Pulmonary artery endothelial cell (primary cell): ENCODE data around the gene CDH4. TPM values are rescaled to one million over a fixed set of nuclear protein-coding genes. Genes with fewer than 3 reads are reported as not detected.

ENCODE experiments used
- DNase-seq: peaks from one replicate; pipeline ENCODE4 v3.0.0-alpha.2; 2011; ENCODE audit warnings: low read depth, low spot score
- total RNA-seq: library from RNA; depleted of rRNA; stranded (reverse); fragments of >200 nt; gene quantifications from 2 replicates; pipeline ENCODE4 v1.2.3, GENCODE V29; 2014

The CDH4 gene
- total RNA-seq, 1 donor from 2014 or later: 7.5 TPM

GRCh38 chr20:61799928-61800327 lies 547.9 kb downstream of the CDH4 start:
- no peak for DNase-seq

DNA sequence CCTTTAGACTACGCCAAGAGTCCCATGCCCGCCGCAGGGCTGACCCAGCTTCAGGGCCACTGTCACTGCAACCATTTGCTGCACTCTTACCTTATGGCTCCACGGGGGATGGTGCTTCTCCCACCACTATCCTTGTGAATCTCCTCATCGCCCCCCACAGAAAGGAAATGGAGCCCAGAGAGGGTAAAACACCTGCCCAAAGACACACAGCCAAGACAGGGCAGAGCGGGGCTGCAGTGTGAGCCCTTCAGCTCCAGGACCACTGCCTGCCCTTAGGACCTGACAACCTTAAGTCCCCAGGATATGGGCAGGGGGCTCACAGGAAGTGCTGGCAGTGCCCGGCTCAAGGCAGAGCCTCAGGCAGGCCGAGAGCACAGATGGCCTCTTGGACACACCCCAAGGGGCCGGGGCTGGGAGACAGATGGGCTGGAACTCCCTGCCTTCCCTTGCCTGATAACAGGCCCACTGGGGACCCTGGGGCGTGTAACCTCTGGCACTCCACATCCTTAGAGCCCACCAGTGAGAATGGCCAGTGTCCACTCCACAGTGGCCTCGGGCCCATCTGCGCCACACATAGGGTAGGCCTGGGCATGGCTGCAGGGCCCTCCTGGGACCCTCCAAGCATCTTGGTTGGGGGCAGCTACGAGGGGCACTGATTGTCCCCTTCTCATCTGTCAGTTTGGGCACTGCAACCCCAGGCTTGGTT lies 548.5 kb downstream of the CDH4 start:
- no peak for DNase-seq

DNA sequence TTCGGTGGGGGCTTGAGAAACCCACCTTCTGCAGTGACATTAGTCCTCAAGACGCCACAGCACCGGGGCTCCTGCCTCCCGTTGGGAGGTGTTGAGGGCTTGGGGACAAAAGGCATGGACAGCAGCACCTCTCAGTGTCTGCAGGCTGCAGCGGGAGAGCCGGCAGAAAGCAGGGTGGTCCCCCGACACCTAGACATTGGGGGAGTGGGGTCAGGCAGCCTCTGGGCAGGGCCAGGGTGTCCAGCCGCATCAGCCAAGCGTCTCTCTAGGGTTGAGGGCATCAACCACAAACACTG lies 549.0 kb downstream of the CDH4 start:
- DNase-seq: no peak

DNA sequence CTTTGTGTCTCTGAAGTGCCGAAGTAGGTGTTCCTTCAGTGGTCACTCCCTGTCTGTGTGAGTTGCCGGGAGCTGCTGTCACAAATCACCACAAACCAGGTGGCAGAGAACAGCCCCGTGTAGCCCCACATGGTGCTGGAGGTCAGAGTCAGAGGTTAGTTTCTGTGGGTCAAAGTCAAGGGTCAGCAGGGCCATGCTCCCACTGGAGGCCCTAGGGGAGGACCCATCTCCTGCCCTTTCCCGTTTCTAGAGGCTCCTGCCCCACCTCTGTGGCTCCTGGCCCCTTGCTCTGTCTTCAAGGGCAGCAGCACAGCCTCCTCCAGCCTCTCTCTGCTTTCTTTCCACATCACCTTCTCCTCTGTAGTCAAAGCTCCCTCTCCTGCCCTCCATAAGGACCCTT lies 549.4 kb downstream of the CDH4 start:
- DNase-seq: no peak

DNA sequence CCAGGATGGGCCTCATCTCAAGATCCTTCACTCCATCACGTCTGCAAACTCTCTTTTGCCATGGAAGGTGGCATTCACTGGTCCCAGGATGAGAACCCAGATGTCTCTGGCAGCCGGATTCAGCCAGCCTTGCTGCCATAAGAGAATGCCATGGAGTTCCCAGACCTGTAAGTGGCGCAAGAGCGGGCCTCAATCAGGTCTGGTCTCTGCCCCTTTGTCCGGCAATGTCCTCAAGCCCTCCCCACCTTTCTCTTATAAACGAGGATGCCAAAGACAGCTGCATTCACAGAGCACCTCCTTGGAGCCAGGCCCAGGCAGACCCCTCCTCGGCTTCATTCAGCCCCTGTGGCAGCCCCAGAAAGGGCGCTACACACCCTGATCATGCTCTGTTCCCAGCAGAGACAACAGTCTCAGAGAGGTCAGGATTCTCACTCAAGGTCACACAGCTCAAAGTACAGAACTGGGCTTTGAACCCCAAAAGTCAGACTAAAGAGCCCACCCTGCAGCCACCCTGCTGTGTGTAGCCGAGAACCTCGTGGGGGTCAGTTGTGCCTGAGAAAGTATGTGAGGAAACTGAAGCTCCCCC lies 549.9 kb downstream of the CDH4 start:
- DNase-seq: no peak

DNA sequence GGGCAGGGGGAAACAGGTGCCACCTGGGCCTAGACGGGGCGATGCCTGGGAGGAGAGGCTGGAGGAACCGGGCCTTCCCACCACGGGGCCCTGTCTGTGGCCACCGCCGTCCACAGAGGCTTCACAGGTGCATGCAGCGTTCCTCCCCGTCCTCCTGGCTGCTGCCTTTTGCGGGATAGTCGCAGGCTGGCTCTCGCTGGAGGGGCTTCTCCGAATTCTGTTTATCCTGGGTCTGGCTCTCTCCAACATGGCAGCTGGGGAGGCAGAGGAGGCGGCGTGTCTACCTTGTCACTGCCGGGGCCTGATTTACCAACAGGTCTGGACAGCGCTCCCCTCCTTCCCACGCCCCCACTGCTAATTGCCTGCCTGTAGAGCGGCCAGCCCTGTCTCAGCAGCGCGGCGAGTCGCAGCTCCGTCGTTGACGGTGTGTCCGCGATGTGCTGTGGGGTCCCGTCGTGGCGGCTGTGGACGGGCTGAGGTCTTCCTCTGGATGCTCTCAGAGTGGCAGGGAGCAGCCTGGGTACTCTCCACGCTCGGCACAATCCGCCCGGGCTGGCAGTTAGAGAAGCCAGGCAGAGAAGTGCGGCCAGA lies 550.8 kb downstream of the CDH4 start:
- DNase-seq: no peak

- DNase-seq: no peak
Observed at GRCh38 chr20:61803416-61803914, 551.4 kb downstream of the CDH4 start.

DNA sequence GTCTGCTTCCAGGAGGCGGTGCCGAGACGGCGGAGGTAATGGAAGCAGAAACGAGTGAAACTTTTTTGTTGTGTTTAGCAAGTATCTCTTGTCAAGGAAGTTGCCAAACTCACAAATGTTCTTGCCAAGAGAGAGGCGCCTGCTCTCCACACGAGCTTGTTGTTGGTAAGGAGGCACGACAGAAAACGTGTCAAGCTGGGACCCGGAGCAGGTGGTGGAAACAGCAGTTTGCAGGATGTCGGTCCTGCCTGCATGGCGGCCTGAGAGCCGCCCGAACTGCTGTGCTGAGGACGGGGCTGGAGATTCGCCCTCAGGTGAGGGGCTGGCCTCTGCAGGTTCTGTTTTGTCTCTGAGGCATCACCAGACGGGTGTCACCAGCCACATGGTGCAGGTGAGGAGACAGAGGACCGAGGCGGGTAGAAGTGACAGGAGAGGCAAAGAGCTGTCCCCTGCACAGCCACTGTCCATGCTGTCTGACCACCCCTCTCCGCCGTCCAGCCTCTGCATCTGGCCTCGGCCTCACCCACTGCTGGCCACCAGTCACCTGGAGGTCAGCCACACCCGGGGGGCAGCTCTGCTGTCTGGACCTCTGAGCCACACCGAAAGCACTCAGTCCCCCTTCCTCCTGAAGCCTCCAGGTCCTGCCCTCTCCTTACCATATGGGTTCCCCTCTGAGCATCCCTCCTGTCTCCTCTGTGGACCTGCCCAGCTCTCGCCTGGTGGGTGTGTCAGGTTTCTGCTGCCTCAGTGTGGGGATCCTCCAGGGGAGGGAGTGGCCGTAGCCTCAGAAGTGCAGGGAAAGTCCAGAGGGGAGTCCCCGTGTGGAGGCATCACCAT lies 552.1 kb downstream of the CDH4 start:
- DNase-seq: no peak

DNA sequence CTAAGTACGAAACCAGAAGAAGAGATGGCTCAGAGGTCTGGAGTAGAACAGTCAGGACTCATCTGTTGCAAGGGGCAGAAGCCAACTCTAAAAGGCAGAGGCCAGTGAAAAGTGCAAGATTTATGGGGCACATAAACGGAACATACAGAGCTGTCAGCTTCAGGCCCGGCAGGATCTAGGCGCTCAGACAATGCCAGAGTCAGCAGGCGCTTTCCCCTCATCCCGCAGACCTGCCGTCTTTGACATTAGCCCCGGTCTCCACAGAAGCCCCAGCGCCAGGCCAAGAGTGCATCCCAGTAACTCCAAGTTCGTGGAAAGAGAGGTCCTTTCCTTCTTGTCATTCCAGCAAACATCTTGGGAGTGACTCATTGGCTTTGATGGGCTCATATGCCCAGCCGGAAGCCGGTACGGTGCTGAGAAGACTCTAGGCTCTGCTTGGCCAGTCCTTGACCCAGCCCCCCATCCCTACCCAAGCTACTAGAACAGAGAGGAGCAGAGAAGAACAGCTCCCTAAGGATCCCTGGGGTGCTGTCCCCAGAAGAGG lies 552.8 kb downstream of the CDH4 start:
- DNase-seq: no peak

GRCh38 chr20:61805365-61805764 lies 553.3 kb downstream of the CDH4 start:
- DNase-seq: no peak

GRCh38 chr20:61805781-61806180 lies 553.7 kb downstream of the CDH4 start:
- DNase-seq: no peak

- no peak for DNase-seq
Observed at GRCh38 chr20:61806314-61806713, 554.3 kb downstream of the CDH4 start.

- no peak for DNase-seq
Observed at GRCh38 chr20:61806995-61807394, 554.9 kb downstream of the CDH4 start.

DNA sequence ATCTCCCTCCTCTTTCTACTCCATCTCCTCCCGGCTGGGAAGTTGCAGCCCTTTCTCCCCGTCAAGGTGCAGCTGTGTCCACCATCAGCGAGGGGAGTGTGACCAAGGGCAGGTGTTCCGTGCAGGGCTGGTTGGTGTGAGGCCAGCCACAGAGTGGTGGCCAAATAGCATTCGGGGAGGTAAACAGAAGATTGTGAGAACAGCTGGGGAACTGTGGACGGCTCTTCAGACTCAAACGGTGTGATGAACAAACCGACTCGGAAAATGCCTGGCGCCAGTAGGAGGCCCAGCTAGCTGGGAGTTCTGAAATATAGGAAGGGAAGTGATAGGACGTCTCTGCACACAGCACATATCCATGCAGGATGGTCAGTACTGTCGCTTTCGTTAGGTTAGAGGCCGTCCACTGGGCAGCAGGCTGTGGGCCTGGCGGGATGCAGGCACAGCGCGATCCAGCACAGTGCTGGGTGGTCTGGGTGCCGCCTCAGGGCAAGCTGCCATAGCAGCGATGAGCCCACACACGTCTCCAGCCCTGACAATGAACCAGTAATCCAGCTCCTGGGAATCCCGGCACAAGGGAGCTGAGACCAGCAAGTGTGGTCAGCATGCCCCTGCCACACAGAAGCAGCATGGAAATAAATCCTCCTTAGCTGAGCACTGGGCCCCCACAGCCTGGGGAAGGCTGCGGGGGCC lies 555.6 kb downstream of the CDH4 start:
- no peak for DNase-seq

GRCh38 chr20:61808447-61808846 lies 556.4 kb downstream of the CDH4 start:
- no peak for DNase-seq

DNA sequence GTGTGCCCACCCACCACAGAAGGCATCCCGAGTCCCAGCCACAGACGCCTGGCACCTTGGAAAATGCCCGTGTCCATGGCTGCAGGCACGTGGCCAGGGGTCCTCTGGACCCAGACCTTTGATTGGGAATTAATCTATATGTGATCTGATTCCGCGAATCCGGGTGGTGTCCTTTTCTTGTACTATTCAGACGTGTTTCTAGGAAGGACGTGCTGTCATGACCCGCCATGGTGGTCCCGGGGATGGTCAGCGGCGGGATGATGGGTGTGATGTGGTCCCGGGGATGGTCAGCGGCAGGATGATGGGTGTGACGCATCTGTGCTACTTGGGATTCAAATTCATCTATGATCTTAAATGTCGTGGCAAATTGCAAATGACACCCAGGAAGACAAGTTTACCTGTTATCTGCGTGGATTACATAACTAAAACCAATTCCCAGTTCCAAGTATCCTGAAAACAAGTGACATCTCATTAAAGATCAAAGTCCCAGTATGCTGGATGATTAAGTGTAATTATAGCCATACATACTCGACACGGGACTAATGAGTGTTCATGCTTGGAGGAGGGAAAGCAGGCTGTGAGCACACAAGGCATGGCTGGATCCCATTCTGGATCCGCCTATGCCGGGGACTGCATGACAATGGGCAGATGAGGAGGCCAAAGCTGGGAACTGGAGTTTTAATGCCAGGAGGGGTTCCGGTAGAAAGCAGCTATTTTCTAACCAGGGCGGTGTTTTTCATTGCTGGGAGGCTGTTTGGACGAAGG lies 557.1 kb downstream of the CDH4 start:
- DNase-seq: no peak

DNA sequence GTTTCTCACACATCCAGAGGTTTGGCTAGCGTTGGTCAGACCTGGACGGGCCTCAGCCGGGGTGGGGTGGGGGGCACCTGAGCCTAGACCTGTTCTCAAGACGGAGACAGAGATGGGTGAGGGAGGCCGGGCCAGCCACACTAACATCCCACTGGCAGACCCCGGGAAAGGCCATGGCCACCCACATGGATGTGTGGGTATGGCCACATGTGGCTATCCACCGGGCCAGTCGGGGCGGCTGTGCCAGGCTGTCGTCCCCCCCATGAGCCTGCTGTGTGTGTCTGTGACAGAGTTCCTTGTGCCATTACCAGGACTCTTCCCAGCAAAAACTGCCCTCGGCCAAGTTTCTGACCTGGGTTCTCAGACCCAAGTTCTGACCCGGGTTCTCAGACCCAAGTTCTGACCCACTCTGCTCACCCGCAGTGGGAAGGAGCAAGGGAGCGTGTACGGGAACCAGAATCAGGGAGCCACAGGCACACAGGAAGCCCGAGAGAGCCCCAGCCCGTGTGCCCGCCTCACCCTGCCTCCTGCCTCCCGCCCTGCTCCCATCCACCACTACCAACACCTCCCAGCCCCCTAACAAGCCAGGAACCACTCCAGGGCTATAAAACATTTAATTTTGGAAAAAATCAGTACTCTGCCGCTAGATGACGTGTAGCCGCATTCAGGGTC lies 558.1 kb downstream of the CDH4 start:
- DNase-seq: no peak

- no peak for DNase-seq
Observed at GRCh38 chr20:61810738-61811135, 558.7 kb downstream of the CDH4 start.

DNA sequence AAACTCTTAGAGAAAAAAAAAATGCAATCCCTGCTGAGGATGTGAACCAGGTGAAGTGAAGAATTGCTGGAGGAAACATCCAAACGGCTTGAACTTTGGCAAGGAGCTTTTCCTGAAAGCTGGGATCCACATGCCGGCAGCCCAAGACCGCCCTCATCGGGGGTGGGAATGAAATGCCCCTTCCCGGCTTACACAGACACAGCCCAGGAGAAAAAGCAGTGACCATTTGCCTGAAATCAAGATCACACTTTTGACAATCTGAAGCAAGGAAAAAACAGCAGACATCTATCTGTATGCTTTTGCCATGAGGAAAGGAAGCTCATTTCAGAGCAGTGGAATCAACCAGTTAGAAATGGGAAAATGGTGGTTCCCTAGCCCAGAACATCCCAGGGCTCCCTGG lies 559.1 kb downstream of the CDH4 start:
- DNase-seq: no peak
